Measurements from ENCODE around the gene NACC2.

Gene NACC2

GRCh38 chr9:135992486-135993408 lies 102.3 kb downstream of the NACC2 start:
- Histone ChIP-seq H3K27me3 (ENCODE audit: insufficient read depth, low read length) (no peaks in the 10 kb centered on the region), H3K4me1 (ENCODE audit: control insufficient read depth in 1 of 2, insufficient read depth in 2 of 2, low read length in 2 of 2) (peaks cover 9% of the 10 kb centered on the region in 2 experiments), H4K91ac (ENCODE audit: low read depth, low read length) (peak overlapping the region; percentile 58), H2AK5ac (ENCODE audit: low read length) (peak overlapping the region; percentile 44), H3K36me3 (ENCODE audit: control insufficient read depth in 1 of 2, insufficient read depth in 2 of 2, low read length in 2 of 2) (no peaks in the 10 kb centered on the region), H3K79me1 (ENCODE audit: low read length) (peaks cover 10% of the 10 kb centered on the region), H3K27ac (ENCODE audit: low read depth, low read length) (peak overlapping the region; percentile 46), H3K4me2 (ENCODE audit: low read length) (peak overlapping the region; percentile 77), H3K79me2 (ENCODE audit: control insufficient read depth, insufficient read depth, low read length, poor library complexity) (peaks cover 2% of the 10 kb centered on the region), H4K8ac (ENCODE audit: low read depth, low read length) (peak overlapping the region; percentile 88), H3K14ac (ENCODE audit: low read length) (peak overlapping the region; percentile 78), H2BK5ac (ENCODE audit: low read depth, low read length, poor library complexity) (peak overlapping the region; percentile 22), H3K4ac (ENCODE audit: low read depth, low read length) (peak overlapping the region; percentile 43), H3K9me3 (ENCODE audit: insufficient read depth, low read depth, low read length) (no peaks in the 10 kb centered on the region), H3K4me3 (ENCODE audit: low read depth, low read length) (no peak overlapping the region), H3K23ac (ENCODE audit: low read length) (no peak overlapping the region), H2BK12ac (ENCODE audit: low read length) (peak overlapping the region; percentile 35), H2AFZ (ENCODE audit: insufficient read depth, low read length, poor library complexity) (peak overlapping the region; percentile 71), H2BK120ac (ENCODE audit: insufficient read depth, low read length, poor library complexity) (peak overlapping the region; percentile 54), H4K12ac (ENCODE audit: low read depth, low read length) (peak overlapping the region; percentile 88), H3K18ac (ENCODE audit: low read length) (peak overlapping the region; percentile 63), H3K9ac (ENCODE audit: low read length) (no peak overlapping the region)
- DNase-seq: peak in 1 of 2 donors; percentile 22
- WGBS (ENCODE audit: extremely low coverage, insufficient coverage, insufficient read length): no CpG with 5 or more reads among the region's 32 CpGs

GRCh38 chr9:135991771-135992170 lies 103.3 kb downstream of the NACC2 start:
- no CpG with 5 or more reads among the region's 18 CpGs for WGBS (ENCODE audit: extremely low coverage, insufficient coverage, insufficient read length)
- Histone ChIP-seq H3K27me3 (ENCODE audit: insufficient read depth, low read length) (no peaks in the 10 kb centered on the region), H2AFZ (ENCODE audit: insufficient read depth, low read length, poor library complexity) (no peak overlapping the region), H2BK5ac (ENCODE audit: low read depth, low read length, poor library complexity) (no peak overlapping the region), H3K27ac (ENCODE audit: low read depth, low read length) (no peak overlapping the region), H3K79me1 (ENCODE audit: low read length) (peaks cover 10% of the 10 kb centered on the region), H4K8ac (ENCODE audit: low read depth, low read length) (no peak overlapping the region), H4K12ac (ENCODE audit: low read depth, low read length) (no peak overlapping the region), H2BK12ac (ENCODE audit: low read length) (no peak overlapping the region), H2BK120ac (ENCODE audit: insufficient read depth, low read length, poor library complexity) (no peak overlapping the region), H3K18ac (ENCODE audit: low read length) (no peak overlapping the region), H3K4me2 (ENCODE audit: low read length) (no peak overlapping the region), H3K23ac (ENCODE audit: low read length) (no peak overlapping the region), H3K9ac (ENCODE audit: low read length) (no peak overlapping the region), H3K9me3 (ENCODE audit: insufficient read depth, low read depth, low read length) (no peaks in the 10 kb centered on the region), H4K91ac (ENCODE audit: low read depth, low read length) (peak overlapping the region; percentile 1), H3K79me2 (ENCODE audit: control insufficient read depth, insufficient read depth, low read length, poor library complexity) (peaks cover 2% of the 10 kb centered on the region), H3K4ac (ENCODE audit: low read depth, low read length) (no peak overlapping the region), H3K4me1 (ENCODE audit: control insufficient read depth in 1 of 2, insufficient read depth in 2 of 2, low read length in 2 of 2) (peaks cover 9% of the 10 kb centered on the region in 2 experiments), H3K14ac (ENCODE audit: low read length) (no peak overlapping the region), H2AK5ac (ENCODE audit: low read length) (no peak overlapping the region), H3K36me3 (ENCODE audit: control insufficient read depth in 1 of 2, insufficient read depth in 2 of 2, low read length in 2 of 2) (no peaks in the 10 kb centered on the region), H3K4me3 (ENCODE audit: low read depth, low read length) (no peak overlapping the region)
- no peak for DNase-seq

GRCh38 chr9:135990468-135991429 lies 104.3 kb downstream of the NACC2 start:
- Histone ChIP-seq H3K79me2 (ENCODE audit: control insufficient read depth, insufficient read depth, low read length, poor library complexity) (peaks cover 2% of the 10 kb centered on the region), H3K9ac (ENCODE audit: low read length) (no peak overlapping the region), H2AK5ac (ENCODE audit: low read length) (no peak overlapping the region), H3K18ac (ENCODE audit: low read length) (no peak overlapping the region), H3K4me2 (ENCODE audit: low read length) (no peak overlapping the region), H4K8ac (ENCODE audit: low read depth, low read length) (no peak overlapping the region), H2BK120ac (ENCODE audit: insufficient read depth, low read length, poor library complexity) (no peak overlapping the region), H3K4ac (ENCODE audit: low read depth, low read length) (no peak overlapping the region), H3K14ac (ENCODE audit: low read length) (no peak overlapping the region), H3K36me3 (ENCODE audit: control insufficient read depth in 1 of 2, insufficient read depth in 2 of 2, low read length in 2 of 2) (no peaks in the 10 kb centered on the region), H3K23ac (ENCODE audit: low read length) (no peak overlapping the region), H4K91ac (ENCODE audit: low read depth, low read length) (no peak overlapping the region), H2BK12ac (ENCODE audit: low read length) (no peak overlapping the region), H3K9me3 (ENCODE audit: insufficient read depth, low read depth, low read length) (no peaks in the 10 kb centered on the region), H3K4me3 (ENCODE audit: low read depth, low read length) (no peak overlapping the region), H2BK5ac (ENCODE audit: low read depth, low read length, poor library complexity) (no peak overlapping the region), H3K4me1 (ENCODE audit: control insufficient read depth in 1 of 2, insufficient read depth in 2 of 2, low read length in 2 of 2) (peaks cover 9% of the 10 kb centered on the region in 2 experiments), H2AFZ (ENCODE audit: insufficient read depth, low read length, poor library complexity) (no peak overlapping the region), H3K27ac (ENCODE audit: low read depth, low read length) (no peak overlapping the region), H3K79me1 (ENCODE audit: low read length) (peaks cover 10% of the 10 kb centered on the region), H4K12ac (ENCODE audit: low read depth, low read length) (no peak overlapping the region), H3K27me3 (ENCODE audit: insufficient read depth, low read length) (no peaks in the 10 kb centered on the region)
- 94% methylated on average over 5 of the region's 21 CpGs for WGBS (ENCODE audit: extremely low coverage, insufficient coverage, insufficient read length)
- DNase-seq: no peak

GRCh38 chr9:135989722-135990467 lies 105.2 kb downstream of the NACC2 start:
- peaks cover 2% of the 10 kb centered on the region for H3K79me2 ChIP-seq (ENCODE audit: control insufficient read depth, insufficient read depth, low read length, poor library complexity)
- no CpG with 5 or more reads among the region's 36 CpGs for WGBS (ENCODE audit: extremely low coverage, insufficient coverage, insufficient read length)
- no peak overlapping the region for H3K4me2 ChIP-seq (ENCODE audit: low read length)
- DNase-seq: no peak
- no peak overlapping the region for H3K23ac ChIP-seq (ENCODE audit: low read length)
- no peak overlapping the region for H3K4me3 ChIP-seq (ENCODE audit: low read depth, low read length)
- H3K4ac ChIP-seq (ENCODE audit: low read depth, low read length): no peak overlapping the region
- peaks cover 10% of the 10 kb centered on the region for H3K79me1 ChIP-seq (ENCODE audit: low read length)
- no peak overlapping the region for H3K27ac ChIP-seq (ENCODE audit: low read depth, low read length)
- no peak overlapping the region for H4K8ac ChIP-seq (ENCODE audit: low read depth, low read length)
- peaks cover 9% of the 10 kb centered on the region in 2 experiments for H3K4me1 ChIP-seq (ENCODE audit: control insufficient read depth in 1 of 2, insufficient read depth in 2 of 2, low read length in 2 of 2)
- no peak overlapping the region for H3K14ac ChIP-seq (ENCODE audit: low read length)
- no peaks in the 10 kb centered on the region for H3K27me3 ChIP-seq (ENCODE audit: insufficient read depth, low read length)
- no peak overlapping the region for H2AK5ac ChIP-seq (ENCODE audit: low read length)
- no peak overlapping the region for H2BK5ac ChIP-seq (ENCODE audit: low read depth, low read length, poor library complexity)
- no peak overlapping the region for H4K12ac ChIP-seq (ENCODE audit: low read depth, low read length)
- no peak overlapping the region for H2BK12ac ChIP-seq (ENCODE audit: low read length)
- no peak overlapping the region for H3K9ac ChIP-seq (ENCODE audit: low read length)
- H2AFZ ChIP-seq (ENCODE audit: insufficient read depth, low read length, poor library complexity): no peak overlapping the region
- no peaks in the 10 kb centered on the region for H3K9me3 ChIP-seq (ENCODE audit: insufficient read depth, low read depth, low read length)
- no peak overlapping the region for H3K18ac ChIP-seq (ENCODE audit: low read length)
- no peak overlapping the region for H2BK120ac ChIP-seq (ENCODE audit: insufficient read depth, low read length, poor library complexity)
- H3K36me3 ChIP-seq (ENCODE audit: control insufficient read depth in 1 of 2, insufficient read depth in 2 of 2, low read length in 2 of 2): no peaks in the 10 kb centered on the region
- no peak overlapping the region for H4K91ac ChIP-seq (ENCODE audit: low read depth, low read length)

Measured in trophoblast cell (in vitro differentiated cells and primary cell).